ENCODE results near the gene ROM1.

The ROM1 gene

GRCh38 chr11:62605902-62606301 lies 7.2 kb upstream of the ROM1 start:
- Histone ChIP-seq H3K4me3 (ENCODE audit: low read depth, low read length, poor library complexity, severe bottlenecking) (no peak overlapping the region), H3K36me3 (ENCODE audit: insufficient read depth, low read length) (peaks cover 60% of the 10 kb centered on the region), H3K9me2 (ENCODE audit: low read depth, low read length) (no peaks in the 10 kb centered on the region), H4K20me1 (ENCODE audit: insufficient read depth, low read length) (no peaks in the 10 kb centered on the region), H3K27ac (ENCODE audit: low read depth, low read length, poor library complexity, severe bottlenecking) (no peak overlapping the region), H3F3A (ENCODE audit: insufficient read depth, low read length) (no peaks in the 10 kb centered on the region; the same call in 1 of the 2 replicates), H3K4me1 (ENCODE audit: insufficient read depth, low read length, severe bottlenecking) (peaks cover 36% of the 10 kb centered on the region), H3K27me3 (ENCODE audit: insufficient read depth, low read length) (no peaks in the 10 kb centered on the region), H3K4me2 (ENCODE audit: low read length) (no peak overlapping the region), H3K79me2 (ENCODE audit: insufficient read depth, low read length) (peaks cover 5% of the 10 kb centered on the region), H3K9me3 (ENCODE audit: low read length) (no peaks in the 10 kb centered on the region), H2AFZ (ENCODE audit: low read length) (no peak overlapping the region), H3K9ac (ENCODE audit: low read length) (no peak overlapping the region)
- TF ChIP-seq EZH2 (IDR thresholded peaks at IDR 0.05; ENCODE audit: borderline replicate concordance, low read length) (no peak), CTCF (IDR thresholded peaks at IDR 0.05; ENCODE audit: low read length) (no peak)

- H3K27me3 ChIP-seq (ENCODE audit: insufficient read depth, low read length), result no peaks in the 10 kb centered on the region
Measured at GRCh38 chr11:62607714-62608113, 5.3 kb upstream of the ROM1 start.

GRCh38 chr11:62608776-62609175 lies 4.3 kb upstream of the ROM1 start:
- H3K4me2 ChIP-seq (ENCODE audit: low read length), result no peak overlapping the region
- H3K9ac ChIP-seq (ENCODE audit: low read length), result no peak overlapping the region
- no peaks in the 10 kb centered on the region for H3K9me2 ChIP-seq (ENCODE audit: low read depth, low read length)
- TF ChIP-seq CTCF (IDR thresholded peaks at IDR 0.05; ENCODE audit: low read length) (no peak), EZH2 (IDR thresholded peaks at IDR 0.05; ENCODE audit: borderline replicate concordance, low read length) (no peak)
- no peaks in the 10 kb centered on the region for H3K9me3 ChIP-seq (ENCODE audit: low read length)
- no peak overlapping the region for H3K27ac ChIP-seq (ENCODE audit: low read depth, low read length, poor library complexity, severe bottlenecking)
- no peaks in the 10 kb centered on the region for H3K79me2 ChIP-seq (ENCODE audit: insufficient read depth, low read length)
- no peak overlapping the region for H3K4me3 ChIP-seq (ENCODE audit: low read depth, low read length, poor library complexity, severe bottlenecking)
- peaks cover 40% of the 10 kb centered on the region for H3K4me1 ChIP-seq (ENCODE audit: insufficient read depth, low read length, severe bottlenecking)
- H3F3A ChIP-seq (ENCODE audit: insufficient read depth, low read length), result no peaks in the 10 kb centered on the region; the same call in 1 of the 2 replicates
- no peaks in the 10 kb centered on the region for H3K27me3 ChIP-seq (ENCODE audit: insufficient read depth, low read length)
- H4K20me1 ChIP-seq (ENCODE audit: insufficient read depth, low read length), result no peaks in the 10 kb centered on the region
- H2AFZ ChIP-seq (ENCODE audit: low read length), result no peak overlapping the region
- peaks cover 37% of the 10 kb centered on the region for H3K36me3 ChIP-seq (ENCODE audit: insufficient read depth, low read length)

More at GRCh38 chr11:62607714-62608113, 5.3 kb upstream of the ROM1 start:
- Histone ChIP-seq H3K9me3 (ENCODE audit: low read length) (no peaks in the 10 kb centered on the region), H3K4me2 (ENCODE audit: low read length) (peak overlapping the region; percentile 45; the same call in 1 of the 2 replicates), H3F3A (ENCODE audit: insufficient read depth, low read length) (no peaks in the 10 kb centered on the region; the same call in 1 of the 2 replicates), H3K36me3 (ENCODE audit: insufficient read depth, low read length) (peaks cover 47% of the 10 kb centered on the region), H3K79me2 (ENCODE audit: insufficient read depth, low read length) (no peaks in the 10 kb centered on the region), H2AFZ (ENCODE audit: low read length) (no peak overlapping the region), H4K20me1 (ENCODE audit: insufficient read depth, low read length) (no peaks in the 10 kb centered on the region), H3K27ac (ENCODE audit: low read depth, low read length, poor library complexity, severe bottlenecking) (peak overlapping the region; percentile 76), H3K4me3 (ENCODE audit: low read depth, low read length, poor library complexity, severe bottlenecking) (no peak overlapping the region), H3K9me2 (ENCODE audit: low read depth, low read length) (no peaks in the 10 kb centered on the region), H3K4me1 (ENCODE audit: insufficient read depth, low read length, severe bottlenecking) (peaks cover 40% of the 10 kb centered on the region), H3K9ac (ENCODE audit: low read length) (no peak overlapping the region; the same call in 1 of the 2 replicates)
- TF ChIP-seq EZH2 (IDR thresholded peaks at IDR 0.05; ENCODE audit: borderline replicate concordance, low read length), result no peak
- TF ChIP-seq CTCF (IDR thresholded peaks at IDR 0.05; ENCODE audit: low read length), result no peak
